NCI-H526 treated with DMSO at 0.1 percent for 48 hours (cell line): ENCODE data around the gene GPR39.

Experiments
- DNase-seq: peaks from one replicate; lab custom pipeline; 2025; lab: John Stamatoyannopoulos, UW

GPR39 gene

GRCh38 chr2:132605236-132606180, 188.9 kb downstream of the GPR39 start:
- no peak for DNase-seq

GRCh38 chr2:132606649-132607048, 190.0 kb downstream of the GPR39 start:
- no peak for DNase-seq

- no peak for DNase-seq
Measured at GRCh38 chr2:132607426-132608090, 191.0 kb downstream of the GPR39 start.

- no peak for DNase-seq
Measured at GRCh38 chr2:132608311-132608710, 191.7 kb downstream of the GPR39 start.

GRCh38 chr2:132609101-132609890, 192.7 kb downstream of the GPR39 start:
- no peak for DNase-seq

DNA sequence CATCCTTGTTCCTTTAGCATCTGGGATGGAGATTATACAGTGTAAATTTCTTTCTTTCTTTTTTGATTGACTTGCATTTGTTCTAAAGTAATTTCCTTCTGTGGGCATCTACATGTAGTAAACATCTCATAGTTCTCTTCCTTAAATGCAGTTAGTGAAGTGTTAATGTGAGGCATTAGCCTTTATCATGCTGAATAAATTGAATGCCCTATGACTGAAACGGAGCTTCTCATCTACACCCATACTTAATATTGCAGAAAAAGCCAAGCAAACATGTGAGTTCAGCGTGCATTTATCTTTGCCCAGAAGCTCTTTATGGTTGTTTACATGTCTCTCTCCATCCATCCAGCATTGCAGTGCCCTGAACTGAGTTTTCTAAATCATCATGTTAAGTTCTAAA, 195.1 kb downstream of the GPR39 start:
- no peak for DNase-seq

DNA sequence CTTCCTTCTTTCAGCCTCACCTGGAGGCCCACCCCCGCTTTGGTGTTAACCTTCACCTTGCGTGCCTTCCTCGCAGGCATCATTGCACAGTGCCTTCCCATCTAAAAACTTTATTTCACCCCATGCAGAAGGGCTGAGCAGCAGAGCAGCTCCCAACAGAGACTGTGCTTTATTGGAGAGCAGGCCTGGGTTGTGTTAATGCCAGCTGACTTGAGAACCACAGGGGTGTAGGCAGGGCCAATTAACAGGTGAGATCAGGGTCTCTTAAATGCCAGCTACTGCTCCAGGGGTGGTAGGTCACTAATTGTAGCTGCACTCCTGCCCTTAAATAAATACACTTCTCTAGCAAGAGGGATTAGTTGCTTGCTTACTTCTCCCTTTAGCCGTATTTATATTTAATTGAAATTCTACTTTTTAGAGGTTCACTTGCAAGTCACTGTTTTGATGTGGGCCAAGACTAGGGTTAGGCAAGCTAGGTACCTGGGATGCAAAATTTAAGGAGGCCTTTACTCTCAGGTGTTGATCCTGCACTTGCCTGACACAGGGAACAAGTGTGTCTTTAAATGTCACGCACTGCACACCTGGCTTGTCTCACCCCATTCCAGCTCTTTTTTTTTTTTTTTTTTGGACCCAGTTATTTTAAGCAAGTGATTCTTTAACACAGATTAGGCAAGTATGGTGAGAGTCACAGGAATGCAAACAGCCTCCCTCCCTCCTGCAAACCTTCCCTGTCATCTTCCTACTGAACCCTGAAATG, 198.9 kb downstream of the GPR39 start:
- DNase-seq = no peak

DNA sequence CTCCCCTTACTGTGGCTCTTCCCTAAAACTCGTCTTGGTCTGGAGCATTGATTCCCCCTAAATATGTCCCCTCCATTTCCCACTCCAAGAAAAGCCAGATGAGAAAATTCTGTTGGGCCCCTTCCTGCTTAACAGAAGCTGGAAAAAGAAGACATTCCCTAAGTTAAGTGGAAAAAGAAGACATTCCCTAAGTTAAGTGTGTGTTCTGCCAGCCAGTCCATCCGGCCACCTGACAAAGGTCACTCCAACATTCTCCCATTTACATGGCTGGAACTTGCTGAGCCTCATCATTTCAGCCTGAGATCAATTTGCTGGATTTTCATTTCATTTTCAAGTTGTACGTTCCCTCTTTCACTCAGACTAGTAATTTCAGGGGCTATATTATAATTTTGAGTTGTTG, 201.4 kb downstream of the GPR39 start:
- no peak for DNase-seq

DNA sequence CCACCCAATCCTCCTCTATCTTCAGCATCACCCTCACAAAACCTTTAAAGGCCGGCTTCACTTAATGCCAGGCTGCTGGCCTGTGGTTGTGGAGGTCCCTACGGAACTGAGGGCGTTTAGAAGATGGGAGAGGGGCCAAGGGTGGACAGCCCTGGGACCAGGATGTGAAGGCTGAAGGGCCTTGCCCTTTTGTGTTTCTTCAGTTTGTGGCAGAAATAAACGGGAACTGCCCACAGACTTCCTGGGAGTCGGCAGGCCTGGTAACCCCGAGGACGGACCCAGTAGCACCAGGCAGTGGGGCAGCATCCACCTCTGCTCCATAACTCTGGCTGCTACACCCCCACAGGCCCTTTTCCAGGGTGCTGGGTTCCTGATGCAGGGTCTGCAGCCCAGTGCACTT, 202.1 kb downstream of the GPR39 start:
- no peak for DNase-seq

DNA sequence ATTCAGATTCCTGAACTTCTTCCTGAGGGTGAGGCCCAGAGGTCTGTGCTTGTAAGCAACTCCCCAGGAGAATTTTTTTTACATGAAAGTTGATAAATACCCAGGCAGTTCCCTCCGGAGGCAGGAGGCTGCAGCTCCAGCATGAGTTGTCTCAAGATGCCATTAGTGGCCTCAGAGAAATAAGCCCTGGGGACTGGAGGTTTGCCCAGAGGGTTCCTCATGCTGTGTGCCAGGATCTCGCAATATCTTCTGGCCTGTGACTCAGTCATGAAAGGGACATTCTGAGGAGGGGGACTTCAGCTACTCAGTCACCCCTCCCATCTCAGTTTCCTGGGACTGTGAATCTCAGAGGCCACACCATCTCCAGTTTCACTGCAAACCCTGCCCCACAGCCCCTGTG, 203.5 kb downstream of the GPR39 start:
- DNase-seq = no peak

DNA sequence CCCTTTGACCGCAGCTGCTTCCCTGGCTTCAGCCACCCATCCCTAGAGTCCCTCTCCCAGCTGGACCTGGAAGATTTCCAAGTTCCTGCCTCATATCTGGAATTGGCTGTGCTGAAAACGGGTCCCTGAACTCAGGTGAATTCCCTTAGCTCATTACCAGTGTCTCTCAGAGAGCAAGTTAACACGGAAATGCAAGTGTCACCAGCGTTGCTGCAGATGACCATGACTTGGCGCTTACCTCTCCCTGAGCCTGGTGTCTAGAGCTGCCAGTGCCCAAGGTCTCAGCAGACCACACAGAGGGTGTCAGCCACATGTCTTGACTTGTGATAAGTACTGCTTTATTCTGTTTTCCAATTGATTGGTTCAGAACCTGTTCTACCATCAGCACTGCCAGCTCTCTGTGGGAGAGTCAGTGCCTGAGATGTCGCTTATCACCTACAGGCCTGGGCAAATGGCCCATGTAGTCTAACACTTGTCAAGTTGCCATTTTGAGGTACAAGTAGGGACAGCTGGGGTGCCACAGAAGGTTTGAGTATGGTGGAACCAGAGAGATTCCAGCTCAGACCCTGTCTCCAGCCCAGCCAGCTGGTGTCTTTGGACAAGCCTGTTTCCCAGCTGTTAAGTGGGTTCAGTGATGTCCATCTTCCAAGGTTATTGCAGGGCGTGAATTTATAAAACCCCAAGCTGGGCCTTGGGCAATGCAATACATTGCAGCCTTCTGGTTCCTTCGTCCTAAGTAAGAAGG, 204.7 kb downstream of the GPR39 start:
- DNase-seq = no peak

GRCh38 chr2:132623096-132623839, 206.7 kb downstream of the GPR39 start:
- DNase-seq = no peak

DNA sequence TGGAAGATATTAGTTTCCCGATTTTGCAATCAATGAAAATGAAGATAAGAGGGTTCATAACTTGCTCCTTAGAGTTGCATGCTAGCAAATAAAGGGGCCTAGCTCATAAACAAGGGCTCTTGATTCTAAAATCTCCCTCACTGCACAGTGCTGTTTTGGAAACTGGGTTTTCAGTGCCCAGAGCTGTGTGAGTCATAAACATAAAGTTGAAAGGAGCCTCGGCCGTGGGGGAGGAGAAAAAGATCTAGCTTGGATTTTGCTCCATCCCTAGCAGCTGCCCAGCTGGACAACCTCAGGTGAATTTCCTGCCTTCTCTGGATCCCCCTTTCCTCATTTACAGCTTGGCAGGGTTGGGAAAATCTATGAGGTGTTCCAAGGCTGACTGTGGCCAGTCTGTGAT, 210.9 kb downstream of the GPR39 start:
- no peak for DNase-seq

GRCh38 chr2:132632000-132632649, 215.5 kb downstream of the GPR39 start:
- peak; percentile 4 for DNase-seq

- no peak for DNase-seq
Measured at GRCh38 chr2:132633635-132634034, 217.0 kb downstream of the GPR39 start.

- DNase-seq = no peak
Measured at GRCh38 chr2:132636346-132636745, 219.7 kb downstream of the GPR39 start.

DNA sequence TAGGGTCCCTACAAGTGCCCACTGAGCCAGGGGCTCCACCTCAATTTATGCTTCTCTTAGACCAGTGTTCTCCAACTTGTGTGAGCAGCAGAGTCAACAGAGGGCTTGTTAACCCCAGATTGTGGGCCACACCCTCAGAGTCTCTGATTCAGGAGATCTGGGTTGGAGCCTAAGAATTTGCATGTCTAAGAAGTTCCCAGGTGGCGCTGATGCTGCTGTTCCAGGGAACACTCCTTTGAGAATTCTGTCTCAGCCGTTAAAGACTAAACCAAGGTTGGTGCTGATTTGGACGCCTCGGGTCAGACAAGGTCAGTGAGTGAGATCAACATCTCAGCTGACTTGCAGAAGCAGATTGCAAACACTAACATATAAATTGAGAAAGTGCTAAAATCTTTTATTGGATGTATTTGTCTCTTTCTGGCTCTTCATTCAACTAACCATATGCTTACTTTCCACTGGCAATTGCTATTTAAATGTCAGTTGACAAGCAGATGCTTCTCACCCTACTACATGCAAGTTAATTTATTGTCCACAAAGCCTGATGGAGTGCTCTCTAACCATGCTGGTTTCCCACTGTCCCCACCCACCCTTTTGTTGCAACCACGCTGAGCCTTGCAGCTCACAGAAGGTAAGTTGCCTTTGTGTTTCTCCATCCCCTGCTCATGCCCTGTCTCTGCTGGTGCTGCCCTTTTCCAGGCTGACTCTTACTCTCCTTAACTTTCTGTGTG, 221.9 kb downstream of the GPR39 start:
- DNase-seq = no peak

GRCh38 chr2:132640116-132640515, 223.5 kb downstream of the GPR39 start:
- no peak for DNase-seq

DNA sequence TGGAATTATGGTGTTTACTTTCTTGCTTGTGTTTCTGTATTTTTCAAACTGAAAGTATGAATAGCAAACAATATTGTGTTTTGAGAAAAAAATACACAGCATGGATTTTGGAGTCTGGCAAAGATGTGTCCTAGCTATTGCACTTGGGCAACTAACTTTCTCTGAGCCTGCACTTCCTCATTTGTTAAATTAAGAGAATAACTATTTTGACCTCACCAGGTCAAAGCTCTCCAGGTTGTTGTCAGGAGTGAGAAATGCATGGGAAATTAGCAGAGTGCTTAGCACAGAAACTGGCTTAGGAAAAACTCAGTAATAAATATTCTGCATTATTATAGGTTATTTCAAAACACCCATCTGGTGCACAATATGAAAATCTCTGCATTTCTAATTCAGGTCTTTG, 225.2 kb downstream of the GPR39 start:
- DNase-seq = no peak
